ENCODE measurements around the gene KDM4D.
"Not testable (repeated sequence)": the region's sequence is repeated elsewhere in the genome, so short reads cannot be mapped to it uniquely, and the experiment has no call there.

KDM4D gene

DNA sequence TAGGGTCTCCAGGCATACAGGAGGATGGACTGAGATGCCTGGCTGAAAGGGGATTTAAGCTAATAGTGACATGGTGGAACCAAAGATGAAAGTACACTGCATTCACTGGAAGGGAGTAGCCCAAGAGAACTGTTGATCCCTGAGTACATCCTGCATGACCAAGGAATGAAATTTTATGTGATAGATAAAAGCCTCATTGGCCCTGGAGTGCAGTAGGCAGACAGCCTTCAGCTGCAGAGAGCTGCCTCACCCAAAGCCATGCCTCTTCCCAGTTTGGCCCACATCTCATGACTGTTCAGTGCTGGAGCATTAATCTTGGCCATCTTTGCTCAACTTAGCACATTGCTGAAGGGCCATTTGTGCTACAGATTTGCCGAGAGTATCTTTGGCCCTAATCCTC lies 59.5 kb downstream of the KDM4D start:
- DNase-seq (ENCODE audit: low spot score): no peak

DNA sequence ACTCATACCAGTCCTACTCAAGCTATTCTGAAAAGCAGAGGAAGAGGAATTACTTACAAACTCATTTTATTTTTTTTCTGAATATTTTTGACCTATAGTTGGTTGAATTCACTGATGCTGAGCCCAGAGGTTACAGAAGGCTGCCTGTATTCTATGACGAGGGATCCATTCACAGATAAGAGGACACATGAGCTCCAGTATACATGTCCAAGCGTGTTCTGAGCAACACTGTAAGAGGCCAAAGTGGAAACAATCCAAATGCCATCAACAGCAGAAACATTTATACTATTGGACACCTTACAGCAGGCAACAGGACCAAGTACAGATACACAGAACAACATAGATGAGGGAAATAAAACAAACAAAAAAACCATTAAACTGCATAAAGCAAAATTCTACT lies 61.8 kb downstream of the KDM4D start:
- DNase-seq (ENCODE audit: low spot score): no peak

DNA sequence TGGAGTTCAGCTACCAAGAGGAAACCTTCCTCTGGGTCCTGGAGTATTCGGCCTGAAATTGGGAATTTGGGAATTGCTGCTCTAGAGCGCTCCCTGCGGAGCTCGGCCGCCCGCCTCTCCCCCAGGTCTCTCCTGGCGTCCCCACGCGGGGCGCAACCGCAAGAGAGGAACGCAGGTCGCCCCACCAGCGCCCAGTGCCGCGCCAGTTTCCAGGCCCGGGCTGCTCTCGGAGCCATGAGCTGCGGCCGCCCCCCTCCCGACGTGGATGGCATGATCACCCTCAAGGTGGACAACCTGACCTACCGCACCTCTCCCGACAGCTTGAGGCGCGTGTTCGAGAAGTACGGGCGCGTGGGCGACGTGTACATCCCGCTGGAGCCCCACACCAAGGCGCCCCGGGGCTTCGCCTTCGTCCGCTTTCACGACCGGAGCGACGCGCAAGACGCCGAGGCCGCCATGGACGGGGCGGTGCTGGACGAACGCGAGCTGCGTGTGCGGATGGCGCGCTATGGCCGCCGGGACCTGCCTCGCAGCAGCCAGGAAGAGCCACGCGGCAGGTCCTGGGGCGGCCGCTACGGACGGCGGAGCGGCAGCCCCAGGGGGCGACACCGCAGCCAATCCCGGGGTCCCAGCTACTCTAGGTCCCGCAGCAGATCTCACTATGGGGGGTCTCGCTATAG lies 64.0 kb downstream of the KDM4D start:
- not testable (repeated sequence) for DNase-seq (ENCODE audit: low spot score)

DNA sequence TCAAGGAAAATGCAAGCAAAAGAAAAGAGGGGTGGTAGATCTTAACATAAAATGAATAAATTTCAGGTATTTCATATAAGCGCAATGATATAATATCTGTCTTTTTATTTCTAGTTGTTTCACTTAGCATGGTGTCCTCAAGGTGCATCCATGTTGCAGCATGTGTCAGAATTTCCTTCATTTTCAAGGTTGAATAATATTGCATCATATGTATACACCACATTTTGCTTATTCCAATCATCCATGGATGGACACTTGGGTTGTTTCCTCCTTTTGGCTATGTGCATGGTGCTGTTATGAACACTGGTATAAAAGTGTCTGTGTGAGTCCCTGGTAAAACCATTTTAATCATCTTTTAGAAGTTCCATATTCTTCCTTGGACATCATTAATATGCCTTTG lies 68.7 kb downstream of the KDM4D start:
- DNase-seq (ENCODE audit: low spot score): no peak

DNA sequence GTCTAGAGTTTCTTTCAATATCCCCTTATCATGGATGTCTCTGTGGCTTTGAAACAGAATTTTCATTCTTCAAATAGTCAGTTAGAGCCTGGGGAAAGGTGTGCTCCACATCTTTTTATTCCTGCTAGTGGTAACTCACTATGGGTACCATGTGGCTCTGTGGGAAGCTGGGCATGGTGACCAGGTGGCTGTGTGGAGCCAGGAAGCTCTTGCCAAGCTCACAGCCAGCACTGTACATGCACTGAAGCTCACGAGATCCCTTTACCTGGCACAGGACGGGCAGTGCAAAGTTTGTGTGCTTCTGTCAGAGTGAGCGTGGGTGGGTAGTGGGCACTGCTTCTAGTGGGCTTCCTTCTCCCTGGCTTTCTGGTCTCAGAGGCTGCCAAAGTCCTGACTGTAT lies 69.4 kb downstream of the KDM4D start:
- no peak for DNase-seq (ENCODE audit: low spot score)

DNA sequence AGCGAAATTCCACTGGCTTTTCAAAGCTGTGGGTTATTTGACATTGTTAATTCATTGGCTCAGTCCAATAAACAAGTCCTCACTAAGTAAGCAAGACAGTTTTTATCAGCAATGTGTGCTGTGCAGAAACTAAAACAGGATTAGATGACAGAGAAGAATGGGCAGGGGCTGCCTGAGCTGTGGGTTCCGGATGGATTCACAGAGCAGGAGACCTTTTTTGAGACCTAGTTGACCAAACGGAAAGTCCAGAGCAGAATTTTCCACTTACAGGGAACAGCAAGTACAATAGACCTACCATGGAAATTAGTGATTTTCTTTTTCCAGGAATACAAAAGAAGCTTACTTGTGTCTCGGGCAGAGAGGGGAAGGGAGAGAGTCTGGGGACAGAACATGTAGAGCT lies 70.5 kb downstream of the KDM4D start:
- no peak for DNase-seq (ENCODE audit: low spot score)

DNA sequence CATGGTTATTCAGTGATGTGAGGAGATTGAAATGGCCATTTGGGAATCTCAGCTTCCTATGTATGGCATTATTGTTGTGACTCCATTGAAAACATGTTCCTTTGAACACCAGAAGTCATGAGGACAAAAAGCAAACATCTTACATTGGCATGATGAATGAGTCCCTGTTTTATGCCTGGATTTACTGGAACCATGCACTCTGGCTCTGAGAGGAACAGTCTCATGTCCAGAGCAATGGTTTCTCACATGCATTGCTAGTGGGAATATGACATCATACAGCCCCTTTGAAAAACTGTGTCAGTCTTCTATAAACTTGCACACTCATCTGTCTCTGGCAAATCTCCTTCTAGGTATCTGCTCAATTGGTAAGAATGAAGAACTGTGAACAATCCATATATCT lies 72.3 kb downstream of the KDM4D start:
- no peak for DNase-seq (ENCODE audit: low spot score)
